Activated B cell treated with CpG ODN at 0.5 μM for 24 hours (primary cell): Measurements from ENCODE around the gene TBC1D9B. TPM values are rescaled to one million over a fixed set of nuclear protein-coding genes. Genes with fewer than 3 reads are reported as not detected.

Experiments
- ATAC-seq: fragments of 200-7000 bp; cut with Tn5 transposase; one replicate; pipeline ENCODE4 v1.10.0; 2021; ENCODE audit warnings: low read depth, mild to moderate bottlenecking, moderate library complexity
- CTCF ChIA-PET: fragments of 350-600 bp; sonication (Branson Sonifier 250); formaldehyde crosslinking; loops from one replicate; lab custom pipeline; 2021; ENCODE audit warnings: antibody characterized with exemption; lab: Charles Lee
- POLR2A ChIA-PET: fragments of 350-600 bp; sonication (Branson Sonifier 250); formaldehyde crosslinking; loops from one replicate; lab custom pipeline; 2021; ENCODE audit warnings: antibody characterized with exemption; lab: Charles Lee
- DNase-seq: peaks from one replicate; pipeline ENCODE4 v3.0.0; 2022
- H3K27ac Mint-ChIP-seq: one replicate; pipeline ENCODE4 v1.8.0; 2020; ENCODE audit warnings: mixed read lengths
- H3K27me3 Mint-ChIP-seq: one replicate; pipeline ENCODE4 v1.8.0; 2021; ENCODE audit warnings: mixed read lengths
- H3K36me3 Mint-ChIP-seq: one replicate; pipeline ENCODE4 v1.8.0; 2021; ENCODE audit warnings: low read depth, mixed read lengths
- H3K4me1 Mint-ChIP-seq: one replicate; pipeline ENCODE4 v1.8.0; 2021; ENCODE audit warnings: mixed read lengths
- H3K4me3 Mint-ChIP-seq: one replicate; pipeline ENCODE4 v1.8.0; 2020; ENCODE audit warnings: mild to moderate bottlenecking, mixed read lengths
- H3K9me3 Mint-ChIP-seq: one replicate; pipeline ENCODE4 v1.8.0; 2020; ENCODE audit warnings: mixed read lengths
- intact Hi-C: fragments of 100-400 bp; cut with micrococcal nuclease; formaldehyde crosslinking; loops from one replicate; pipeline ENCODE4 v1.15.1; 2024
- total RNA-seq: library from RNA; stranded (reverse); gene quantifications from 2 replicates; pipeline ENCODE4 v1.2.3, GENCODE V29; 2022
- TF ChIP-seq, protein P1 (sequence below): fragments of 200-600 bp; IDR thresholded peaks from one replicate; pipeline ENCODE4 v1.8.0; 2022; ENCODE audit warnings: antibody characterized with exemption, mild to moderate bottlenecking

The TBC1D9B gene
- total RNA-seq, 1 donor from 2014 or later: 117 TPM

DNA sequence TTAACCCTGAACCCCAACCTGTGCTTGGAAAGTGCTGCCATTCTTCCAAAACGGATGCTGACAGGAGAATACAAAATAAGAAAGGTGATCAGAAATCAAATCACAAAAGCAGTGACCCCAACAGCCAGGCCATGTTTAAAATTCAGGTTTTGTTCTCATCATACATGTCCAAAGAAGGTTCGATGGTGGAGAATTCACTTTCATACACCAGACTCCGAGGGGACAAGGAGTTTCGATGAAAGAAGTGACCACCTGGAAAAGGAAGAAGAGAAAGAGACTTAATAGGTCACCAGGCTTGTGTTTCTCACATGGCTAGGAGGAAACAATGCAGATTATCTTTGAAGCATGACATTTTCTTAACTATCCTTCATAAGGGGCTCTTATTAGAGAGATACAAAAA is 12.5 kb upstream of the TBC1D9B start:
- Mint-ChIP-seq H3K9me3 (peaks cover 4% of the 10 kb centered on the region), H3K27me3 (no peaks in the 10 kb centered on the region), H3K27ac (no peak overlapping the region), H3K4me3 (no peak overlapping the region), H3K36me3 (no peaks in the 10 kb centered on the region), H3K4me1 (peaks cover 18% of the 10 kb centered on the region)
- ChIA-PET CTCF (no interaction called here), POLR2A (no interaction called here)
- DNase-seq: no peak
- intact Hi-C loops: no loop called here
- ATAC-seq: no peak
- TF ChIP-seq, protein P1, sequence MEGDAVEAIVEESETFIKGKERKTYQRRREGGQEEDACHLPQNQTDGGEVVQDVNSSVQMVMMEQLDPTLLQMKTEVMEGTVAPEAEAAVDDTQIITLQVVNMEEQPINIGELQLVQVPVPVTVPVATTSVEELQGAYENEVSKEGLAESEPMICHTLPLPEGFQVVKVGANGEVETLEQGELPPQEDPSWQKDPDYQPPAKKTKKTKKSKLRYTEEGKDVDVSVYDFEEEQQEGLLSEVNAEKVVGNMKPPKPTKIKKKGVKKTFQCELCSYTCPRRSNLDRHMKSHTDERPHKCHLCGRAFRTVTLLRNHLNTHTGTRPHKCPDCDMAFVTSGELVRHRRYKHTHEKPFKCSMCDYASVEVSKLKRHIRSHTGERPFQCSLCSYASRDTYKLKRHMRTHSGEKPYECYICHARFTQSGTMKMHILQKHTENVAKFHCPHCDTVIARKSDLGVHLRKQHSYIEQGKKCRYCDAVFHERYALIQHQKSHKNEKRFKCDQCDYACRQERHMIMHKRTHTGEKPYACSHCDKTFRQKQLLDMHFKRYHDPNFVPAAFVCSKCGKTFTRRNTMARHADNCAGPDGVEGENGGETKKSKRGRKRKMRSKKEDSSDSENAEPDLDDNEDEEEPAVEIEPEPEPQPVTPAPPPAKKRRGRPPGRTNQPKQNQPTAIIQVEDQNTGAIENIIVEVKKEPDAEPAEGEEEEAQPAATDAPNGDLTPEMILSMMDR: no peak

GRCh38 chr5:179919487-179920060 is 11.9 kb upstream of the TBC1D9B start:
- TF ChIP-seq, protein P1: no peak
- peaks cover 18% of the 10 kb centered on the region for H3K4me1 Mint-ChIP-seq
- CTCF ChIA-PET: no interaction called here
- no peak for DNase-seq
- ATAC-seq: no peak
- H3K9me3 Mint-ChIP-seq: peaks cover 4% of the 10 kb centered on the region
- H3K27me3 Mint-ChIP-seq: no peaks in the 10 kb centered on the region
- no peaks in the 10 kb centered on the region for H3K36me3 Mint-ChIP-seq
- H3K4me3 Mint-ChIP-seq: no peak overlapping the region
- intact Hi-C loops: no loop called here
- POLR2A ChIA-PET: no interaction called here
- no peak overlapping the region for H3K27ac Mint-ChIP-seq

DNA sequence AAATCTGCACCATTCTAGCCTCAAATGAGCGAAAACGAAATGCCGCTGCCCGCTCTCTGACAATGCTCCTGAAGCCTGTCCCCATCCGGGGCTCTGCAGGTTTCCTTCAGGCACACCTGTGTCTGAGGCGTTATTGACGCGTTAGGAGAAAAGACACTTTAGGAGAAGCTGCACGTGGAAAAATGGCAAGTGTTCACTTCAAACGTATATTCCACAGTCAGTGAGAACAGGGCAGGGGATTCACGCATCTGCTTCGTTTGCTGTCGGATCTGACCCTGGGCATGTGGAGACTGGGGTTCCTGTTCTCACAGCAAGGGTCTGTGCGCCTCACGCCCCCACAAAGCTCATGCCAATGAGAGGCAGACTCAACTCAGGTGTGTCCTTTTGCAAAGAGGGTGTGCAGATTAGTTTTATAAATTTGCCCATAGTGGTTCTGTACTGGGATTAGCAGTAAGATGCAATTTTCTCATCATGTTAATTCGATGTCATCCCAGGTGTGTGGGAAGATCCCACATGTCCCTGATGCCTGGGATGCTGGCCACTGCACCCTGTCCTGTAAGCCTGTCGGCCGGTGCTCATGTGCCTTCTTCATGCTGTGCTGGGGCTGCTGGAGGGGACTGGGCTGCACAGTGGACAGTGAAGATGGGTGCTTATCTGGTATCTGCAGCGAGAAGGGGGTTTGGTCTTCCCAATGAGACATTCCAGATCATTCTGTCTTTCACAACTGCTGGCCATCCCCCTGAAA is 11.2 kb upstream of the TBC1D9B start:
- no peak overlapping the region for H3K4me3 Mint-ChIP-seq
- ChIA-PET POLR2A (no interaction called here), CTCF (interaction anchor here (0.9 to 1.3 kb wide), 2 partner anchors 11 to 56 kb away, joined by 3 to 4 read pairs; no protein-coding TSS in a partner anchor)
- no peaks in the 10 kb centered on the region for H3K36me3 Mint-ChIP-seq
- no peak for ATAC-seq
- TF ChIP-seq, protein P1: no peak
- DNase-seq: no peak
- no peaks in the 10 kb centered on the region for H3K27me3 Mint-ChIP-seq
- H3K27ac Mint-ChIP-seq: no peak overlapping the region
- peaks cover 24% of the 10 kb centered on the region for H3K4me1 Mint-ChIP-seq
- intact Hi-C loops: no loop called here
- peaks cover 4% of the 10 kb centered on the region for H3K9me3 Mint-ChIP-seq

DNA sequence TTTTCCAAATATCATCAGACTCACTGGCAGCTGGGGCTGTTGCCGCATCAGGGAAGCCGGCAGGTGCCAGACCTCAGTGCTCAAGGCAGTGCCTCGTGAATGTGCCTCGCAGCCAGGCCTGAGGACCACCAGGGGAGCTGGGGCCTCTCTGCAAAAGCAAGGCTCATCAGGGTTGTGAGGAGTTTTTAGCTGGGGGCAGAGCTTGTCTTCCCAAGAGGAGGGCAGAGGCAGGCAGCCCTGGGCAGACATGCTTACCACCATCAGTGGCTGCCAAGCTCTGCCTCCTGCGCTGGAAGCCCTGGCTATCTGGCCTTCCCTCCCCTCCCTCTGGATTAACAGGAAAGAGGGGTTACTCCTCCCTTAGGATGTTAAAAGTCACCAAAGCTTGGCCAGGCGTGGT is 8.8 kb upstream of the TBC1D9B start:
- TF ChIP-seq, protein P1: no peak
- ATAC-seq (no peak), DNase-seq (no peak)
- Mint-ChIP-seq H3K36me3 (no peaks in the 10 kb centered on the region), H3K27me3 (no peaks in the 10 kb centered on the region), H3K4me3 (no peak overlapping the region), H3K4me1 (peaks cover 14% of the 10 kb centered on the region), H3K9me3 (no peaks in the 10 kb centered on the region), H3K27ac (peak overlapping the region; percentile 41)
- ChIA-PET CTCF (interaction anchor here (1.9 kb wide), 1 partner anchor 54 kb away, joined by 4 read pairs; no protein-coding TSS in a partner anchor), POLR2A (interaction anchor here (0.9 to 1.1 kb wide), 2 partner anchors 10 to 54 kb away, joined by 6 read pairs; no protein-coding TSS in a partner anchor)
- intact Hi-C loops: no loop called here

DNA sequence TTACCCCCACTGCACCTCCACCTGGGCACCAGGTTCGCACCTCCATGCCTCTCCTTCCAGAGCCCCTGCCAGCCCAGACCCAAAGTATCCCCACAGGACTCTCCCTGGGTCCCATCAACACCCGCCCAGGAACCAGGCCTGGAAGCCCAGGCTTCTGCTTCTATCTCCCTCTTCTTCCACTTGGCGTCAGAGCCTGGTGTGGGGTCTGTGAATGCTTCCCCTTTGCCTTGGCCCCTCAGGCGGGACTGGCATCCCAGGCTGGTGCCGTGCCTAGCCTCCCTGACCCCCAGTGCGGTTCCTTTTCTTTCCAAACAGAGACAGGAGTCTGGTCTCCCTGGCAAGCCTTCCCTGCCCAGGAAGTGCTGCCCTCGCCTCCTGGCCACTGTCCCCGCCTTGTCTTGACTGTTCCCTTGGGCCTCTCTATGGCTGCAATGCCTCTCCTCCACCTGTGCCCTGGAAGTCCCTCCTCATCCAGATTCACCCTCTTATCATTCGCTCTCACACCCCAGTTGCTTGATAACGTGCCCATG is 7.8 kb upstream of the TBC1D9B start:
- Mint-ChIP-seq H3K9me3 (no peaks in the 10 kb centered on the region), H3K36me3 (no peaks in the 10 kb centered on the region), H3K27ac (no peak overlapping the region), H3K27me3 (no peaks in the 10 kb centered on the region), H3K4me3 (no peak overlapping the region), H3K4me1 (peaks cover 14% of the 10 kb centered on the region)
- ATAC-seq (no peak), DNase-seq (no peak)
- POLR2A ChIA-PET: interaction anchor here (0.6 kb wide), 1 partner anchor 56 kb away, joined by 3 read pairs; no protein-coding TSS in a partner anchor
- TF ChIP-seq, protein P1: no peak
- intact Hi-C loops: no loop called here
- CTCF ChIA-PET: interaction anchor here (1.9 kb wide), 1 partner anchor 55 kb away, joined by 4 read pairs; no protein-coding TSS in a partner anchor
